Cardiac septum (tissue), 1 donor: Measurements from ENCODE around the gene HSF2BP. TPM values are rescaled to one million over a fixed set of nuclear protein-coding genes. Genes with fewer than 3 reads are reported as not detected.
A peak's percentile ranks its signal among the peaks of the same experiment; 100 is the strongest.
"Not testable (repeated sequence)": the region's sequence is repeated elsewhere in the genome, so short reads cannot be mapped to it uniquely, and the experiment has no call there.

ENCODE experiments used
- DNase-seq: peaks from one replicate; pipeline ENCODE4 v3.0.0-alpha.2; 2020; ENCODE audit warnings: low spot score
- intact Hi-C: fragments of 100-400 bp; cut with DNase I; formaldehyde crosslinking; loops from one replicate; pipeline ENCODE4 v1.14.0; 2022
- total RNA-seq: library from RNA; stranded (reverse); fragmentation: NEBNext Ultra II Directional; extraction: Animal tissue kit (Norgen Biotek cat#: 25700); gene quantifications from one replicate; pipeline ENCODE4 v1.2.1, GENCODE V29; 2021
- donor health status: DM: no; HTN: no; CAD: no.

The HSF2BP gene
- total RNA-seq, 1 donor from 2014 or later, result not detected

GRCh38 chr21:43578677-43579303 is 80.5 kb downstream of the HSF2BP start:
- no peak for DNase-seq
- intact Hi-C loops, result no loop called here

- intact Hi-C loops, result no loop called here
- DNase-seq, result no peak
These were observed 83.8 kb downstream of the HSF2BP start for GRCh38 chr21:43575473-43575844.

DNA sequence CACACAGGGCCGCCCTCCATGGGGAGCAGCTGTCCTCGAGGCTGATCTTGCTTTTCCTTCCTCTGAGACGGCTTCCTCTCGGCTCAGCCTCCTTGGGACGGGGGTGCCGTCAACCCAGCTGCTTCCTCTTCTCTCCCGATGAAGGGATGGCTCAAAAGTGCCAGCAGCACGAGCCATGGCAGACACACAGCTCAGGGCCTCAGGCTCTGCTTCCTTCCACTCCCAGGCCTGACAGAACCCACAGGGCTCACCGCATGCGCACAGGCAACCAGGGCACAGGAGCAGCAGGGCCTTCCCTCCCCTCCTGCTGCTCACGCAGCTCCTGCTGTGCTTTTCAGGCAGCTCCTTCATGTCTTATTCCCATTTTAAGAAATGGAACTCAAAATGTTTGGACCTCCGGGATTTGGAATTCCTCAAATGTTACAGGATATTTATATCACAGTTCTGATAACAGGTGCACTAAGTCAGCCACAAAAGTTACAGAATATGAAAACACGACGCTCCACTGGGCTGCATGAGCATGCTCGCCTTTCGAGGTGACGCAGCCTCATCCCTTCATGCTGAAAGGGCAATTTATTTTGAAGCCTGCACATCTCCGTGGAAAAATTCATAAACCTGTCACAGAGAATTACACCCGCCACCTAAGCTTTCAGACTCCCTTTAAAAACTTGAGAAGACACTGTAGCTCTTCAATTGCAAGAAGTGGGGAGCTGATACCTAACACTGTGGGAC is 84.4 kb downstream of the HSF2BP start:
- peak; percentile 78 for DNase-seq
- intact Hi-C loops, result no loop called here

- DNase-seq, result no peak
- intact Hi-C loops, result no loop called here
These were observed 85.4 kb downstream of the HSF2BP start for GRCh38 chr21:43573921-43574320.

- no peak for DNase-seq
- intact Hi-C loops, result no loop called here
These were observed 86.8 kb downstream of the HSF2BP start for GRCh38 chr21:43572446-43572845.

DNA sequence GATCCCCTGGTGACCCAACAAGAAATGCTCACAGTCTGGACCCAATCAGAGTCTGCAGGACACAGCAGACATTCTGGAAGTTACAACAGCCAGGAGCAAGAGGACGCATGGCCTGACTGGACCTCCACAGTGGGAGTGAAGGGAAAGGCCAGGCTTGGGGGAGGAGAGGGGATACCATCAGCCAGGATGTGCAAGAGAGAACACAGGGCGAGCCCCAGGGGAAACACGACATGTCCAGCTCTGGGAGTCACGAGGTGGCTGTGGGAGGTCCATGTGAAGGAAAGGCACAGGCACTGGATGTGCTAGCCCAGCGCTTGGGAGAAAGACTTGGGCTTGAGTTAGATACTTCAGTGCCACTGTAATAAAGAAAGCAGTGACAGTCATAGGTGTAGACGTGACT is 87.3 kb downstream of the HSF2BP start:
- intact Hi-C loops, result no loop called here
- no peak for DNase-seq

DNA sequence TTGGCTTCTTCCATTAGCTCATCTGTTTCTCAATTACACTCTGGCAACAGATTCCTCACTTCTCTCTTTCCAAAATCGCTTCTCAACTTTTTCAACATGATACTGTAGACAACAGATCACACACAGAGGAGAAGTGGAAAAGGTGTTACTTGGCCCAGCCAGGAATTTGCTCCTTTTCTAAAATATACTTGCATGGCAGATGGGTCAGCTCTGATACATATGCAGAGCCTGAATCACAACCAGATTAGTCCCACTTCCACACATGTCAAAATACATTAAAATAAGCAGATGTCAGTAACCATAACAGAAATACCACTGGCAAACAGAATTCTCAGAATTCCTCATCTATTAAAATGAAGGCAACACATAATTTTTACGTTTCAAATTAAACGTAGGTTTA is 89.1 kb downstream of the HSF2BP start:
- intact Hi-C loops, DNase-seq: not testable (repeated sequence)

DNA sequence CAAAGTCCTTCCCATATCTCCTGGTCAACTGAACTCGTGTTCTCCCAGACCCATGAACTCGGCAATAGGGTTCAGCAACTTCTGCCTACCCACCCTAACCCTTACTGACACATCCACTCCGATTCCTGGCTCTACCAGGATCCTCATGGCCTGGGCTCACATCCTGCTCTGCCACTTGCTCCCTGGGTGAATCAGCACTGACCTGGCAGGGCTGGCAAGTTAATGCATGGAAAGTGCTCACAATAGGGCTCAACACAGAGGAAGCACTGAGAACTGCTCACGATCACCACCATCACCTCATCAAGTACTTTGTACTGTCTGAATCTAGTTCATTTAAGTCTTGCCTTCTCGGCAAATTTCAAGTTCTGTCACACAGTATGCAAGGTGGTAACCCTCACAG is 96.8 kb downstream of the HSF2BP start:
- intact Hi-C loops, DNase-seq: not testable (repeated sequence)

DNA sequence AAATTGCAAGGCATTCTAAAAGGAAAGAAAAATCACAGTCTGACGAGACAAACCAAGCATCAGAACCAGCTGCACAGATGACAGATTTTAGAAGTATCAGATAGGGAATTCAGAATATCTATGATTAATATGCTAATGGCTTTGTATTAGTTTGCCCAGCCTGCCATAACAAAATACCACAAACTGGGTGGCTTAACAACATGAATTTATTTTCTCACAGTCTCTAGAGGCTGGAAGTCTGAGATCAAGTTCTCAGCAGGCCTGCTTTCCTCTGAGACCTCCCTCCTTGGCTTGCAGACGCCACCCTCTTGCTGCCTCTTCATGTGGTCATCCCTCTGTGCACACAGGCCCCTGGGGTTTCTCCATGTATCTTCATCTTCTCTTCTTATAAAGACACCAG is 118.7 kb downstream of the HSF2BP start:
- intact Hi-C loops, DNase-seq: not testable (repeated sequence)

GRCh38 chr21:43522495-43523131 is 136.7 kb downstream of the HSF2BP start:
- DNase-seq, intact Hi-C loops: not testable (repeated sequence)

GRCh38 chr21:43517701-43518100 is 141.6 kb downstream of the HSF2BP start:
- intact Hi-C loops, DNase-seq: not testable (repeated sequence)

DNA sequence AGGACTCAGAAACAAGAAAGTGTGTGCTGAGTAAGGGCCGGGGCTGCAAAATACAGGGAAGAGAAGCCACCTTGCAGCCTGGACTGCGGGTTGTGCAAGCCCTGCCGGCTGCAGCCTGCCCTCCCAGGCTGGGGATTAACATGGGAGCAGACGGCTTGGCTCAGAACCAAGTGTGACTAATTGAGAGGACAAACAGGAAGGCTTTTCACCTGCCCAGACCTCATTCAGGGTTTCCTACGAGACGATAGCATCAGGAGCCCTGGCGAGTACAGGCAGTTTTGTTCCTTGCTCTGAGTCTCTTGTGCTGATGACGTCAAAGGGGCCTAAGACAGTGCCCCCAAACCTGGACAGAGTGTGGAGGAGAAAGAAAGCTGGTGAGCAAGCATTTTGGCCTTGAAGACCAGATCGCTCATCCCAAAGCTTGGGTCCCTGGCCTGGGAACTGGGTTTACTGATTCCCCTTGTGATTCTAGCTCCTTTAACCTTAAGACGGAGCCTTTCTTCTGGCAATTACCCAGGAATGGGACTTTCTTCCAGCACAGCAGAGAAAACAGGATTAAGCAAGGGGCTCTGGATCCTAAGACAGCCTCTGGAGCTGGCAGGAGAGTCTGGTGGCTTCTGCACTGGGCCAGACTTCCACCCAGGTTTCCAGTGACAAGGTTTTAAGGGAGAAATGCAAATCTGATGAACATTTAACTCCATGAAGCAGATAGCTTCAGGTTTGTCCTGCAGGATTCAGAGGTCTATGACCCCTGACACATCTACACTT is 142.2 kb downstream of the HSF2BP start:
- intact Hi-C loops, DNase-seq: not testable (repeated sequence)

DNA sequence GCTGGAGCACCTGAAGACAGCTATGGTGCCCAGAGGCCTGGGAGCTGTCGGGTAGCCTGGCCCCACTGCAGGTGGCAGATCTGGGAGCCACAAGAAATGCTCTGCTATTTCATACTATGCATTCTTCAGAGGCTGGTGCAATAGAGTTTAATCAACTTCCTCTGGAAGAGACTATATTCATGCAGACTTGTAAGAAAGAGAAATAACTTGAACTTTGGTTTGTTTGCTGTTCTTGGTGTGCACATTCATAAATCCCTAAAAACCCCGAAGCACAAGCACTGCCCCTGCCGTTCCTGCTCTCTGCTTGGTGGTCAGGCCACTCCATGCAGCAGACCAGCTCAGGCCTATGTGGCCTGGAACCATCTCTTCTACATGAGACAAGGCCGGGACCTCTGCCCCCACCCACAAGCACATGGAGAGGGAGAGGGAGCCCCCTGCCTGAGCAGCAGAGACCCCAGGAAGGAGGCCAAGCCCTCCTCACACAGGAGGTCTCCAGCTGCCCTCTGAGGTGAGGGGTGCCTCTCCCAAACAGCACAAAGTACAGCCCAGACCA is 142.9 kb downstream of the HSF2BP start:
- DNase-seq, intact Hi-C loops: not testable (repeated sequence)

DNA sequence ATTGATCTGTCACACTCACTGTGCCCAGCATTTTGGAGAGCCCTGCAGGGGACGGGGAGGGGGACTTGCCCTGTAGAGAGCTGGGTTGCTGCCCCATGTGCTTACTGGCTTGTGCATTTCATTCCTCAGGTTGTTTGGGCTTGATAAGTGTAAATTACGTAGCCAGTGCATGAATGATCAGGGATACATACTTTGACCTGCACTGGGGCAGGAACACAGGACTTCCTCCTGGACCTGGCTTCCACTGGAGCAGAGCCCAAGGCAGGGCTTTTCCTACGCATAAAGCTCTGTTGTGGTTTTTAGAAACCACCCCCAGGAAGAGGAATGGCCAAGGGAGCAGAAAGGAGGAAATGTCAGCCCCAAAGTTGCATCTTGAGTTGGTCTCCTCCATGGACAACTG is 144.5 kb downstream of the HSF2BP start:
- DNase-seq, intact Hi-C loops: not testable (repeated sequence)

GRCh38 chr21:43513023-43513422 is 146.3 kb downstream of the HSF2BP start:
- DNase-seq, intact Hi-C loops: not testable (repeated sequence)

DNA sequence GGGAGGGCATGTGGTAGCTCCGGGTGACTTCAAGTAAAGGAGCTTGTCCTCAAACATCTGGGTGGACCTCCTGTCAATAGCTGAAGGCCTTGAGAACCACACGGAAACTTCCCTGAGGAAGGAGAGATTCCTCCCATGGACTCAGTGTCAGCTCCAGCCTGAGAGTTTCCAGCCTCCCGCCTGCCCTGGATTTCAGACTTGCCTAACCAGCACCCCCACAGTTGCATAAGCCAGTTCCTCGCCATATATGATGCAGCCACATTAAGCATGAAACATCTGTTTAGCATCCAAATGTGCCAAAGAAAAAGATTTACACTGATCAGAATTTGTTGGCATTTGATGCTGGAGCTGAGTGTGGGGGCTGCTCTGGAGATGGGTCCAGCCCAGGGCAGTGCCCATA is 148.1 kb downstream of the HSF2BP start:
- not testable (repeated sequence) for DNase-seq

DNA sequence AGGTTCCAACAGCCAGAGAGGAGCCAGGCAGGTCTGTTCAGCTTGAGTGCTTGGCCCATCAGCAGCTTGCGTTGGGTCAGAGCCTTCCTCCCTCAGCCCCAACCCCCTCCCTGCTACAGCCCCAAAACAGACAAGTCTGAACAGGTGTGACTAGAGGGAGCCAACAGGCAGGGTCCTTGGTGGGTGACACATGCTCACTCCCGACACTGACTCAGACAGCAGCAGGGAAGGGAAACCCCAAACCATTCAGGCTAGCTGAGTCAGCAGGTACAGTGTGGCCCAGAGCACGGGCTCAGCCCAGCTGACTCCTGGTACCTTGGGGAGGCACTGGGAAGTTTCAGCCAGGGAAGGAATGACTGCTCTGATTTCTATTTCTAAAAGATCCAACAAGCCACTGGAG is 148.6 kb downstream of the HSF2BP start:
- intact Hi-C loops, DNase-seq: not testable (repeated sequence)

More for the DNA sequence above, 148.1 kb downstream of the HSF2BP start:
- intact Hi-C loops, result not testable (repeated sequence)

DNA sequence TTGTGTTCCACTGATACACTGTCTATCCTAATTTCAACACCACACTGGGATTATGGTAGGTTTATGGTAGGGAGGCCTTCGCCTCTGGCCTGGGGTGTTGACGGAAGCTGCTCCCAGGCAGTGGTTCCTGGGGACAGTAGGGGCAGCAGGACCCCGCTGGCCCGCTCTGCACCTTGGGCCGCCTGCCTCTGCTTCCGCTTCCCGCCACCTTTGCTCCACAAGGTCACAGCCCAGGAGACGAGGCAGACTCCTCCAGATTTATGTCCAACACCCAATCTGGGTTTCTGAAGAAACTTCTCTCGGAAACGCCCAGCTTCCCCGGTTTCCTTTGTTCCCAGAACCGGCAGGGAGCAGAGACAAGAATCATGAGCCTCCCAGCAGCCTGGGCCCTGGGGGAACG is 155.4 kb downstream of the HSF2BP start:
- intact Hi-C loops, DNase-seq: not testable (repeated sequence)

DNA sequence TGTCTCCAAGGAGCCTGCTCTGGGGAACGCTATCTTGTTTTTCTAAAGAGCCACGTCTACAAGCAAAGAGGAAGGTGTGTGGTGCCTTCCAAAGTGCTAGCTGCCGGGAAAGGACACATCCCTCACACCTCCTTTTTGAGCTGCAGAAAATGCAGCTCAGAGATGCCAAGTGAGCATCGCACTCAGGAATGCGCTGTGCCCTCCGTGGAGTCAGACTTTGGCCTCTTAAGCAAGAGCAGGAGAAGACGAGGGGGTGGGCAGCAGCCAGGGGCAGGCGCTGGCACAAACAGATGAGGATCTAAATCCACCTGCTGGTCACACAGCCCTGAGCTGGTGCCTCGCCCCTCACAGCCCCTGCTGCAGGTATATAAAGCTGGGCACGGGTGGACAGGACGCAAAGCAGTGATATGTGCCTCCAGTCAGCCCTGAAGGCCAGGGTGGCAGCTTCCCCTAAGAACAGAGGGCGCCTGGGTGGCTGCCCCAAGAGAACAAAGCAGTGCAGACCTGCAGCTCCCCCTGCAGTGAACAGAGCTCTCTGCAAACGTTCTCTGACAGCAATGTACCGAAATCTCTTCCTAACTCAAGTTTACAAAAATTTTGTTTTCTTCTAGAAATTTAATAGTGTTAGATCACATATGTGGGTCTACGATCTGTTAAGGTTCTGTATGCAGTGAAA is 156.1 kb downstream of the HSF2BP start:
- DNase-seq, intact Hi-C loops: not testable (repeated sequence)
